T-helper 17 cell (primary cell): Measurements from ENCODE around the gene LSP1. TPM values are rescaled to one million over a fixed set of nuclear protein-coding genes. Genes with fewer than 3 reads are reported as not detected.

Source experiments
- ATAC-seq: fragments of 150-1000 bp; cut with Tn5 transposase; 2 replicates; pipeline ENCODE4 v1.10.0; 2021; ENCODE audit warnings: mild to moderate bottlenecking, moderate library complexity
- DNase-seq, 3 donors: peaks; one replicate each; pipeline versions ENCODE4 v3.0.0 to v3.0.0-alpha.2; 2020 to 2021
- H3K9me3 ChIP-seq: one replicate; pipeline ENCODE4 v1.7.0; 2013; ENCODE audit warnings: low read length, mild to moderate bottlenecking; ENCODE audit not compliant: control insufficient read depth, poor library complexity, severe bottlenecking
- H3K27ac Mint-ChIP-seq: one replicate; pipeline ENCODE4 v1.8.0; 2022; ENCODE audit warnings: mild to moderate bottlenecking, moderate library complexity, mixed read lengths
- H3K27me3 Mint-ChIP-seq: one replicate; pipeline ENCODE4 v1.8.0; 2022; ENCODE audit warnings: mixed read lengths
- H3K36me3 Mint-ChIP-seq: one replicate; pipeline ENCODE4 v1.8.0; 2022; ENCODE audit warnings: low read depth, mixed read lengths
- H3K4me1 Mint-ChIP-seq: one replicate; pipeline ENCODE4 v1.8.0; 2022; ENCODE audit warnings: mild to moderate bottlenecking, mixed read lengths
- H3K4me3 Mint-ChIP-seq: one replicate; pipeline ENCODE4 v1.8.0; 2022; ENCODE audit warnings: mild to moderate bottlenecking, moderate library complexity, mixed read lengths
- total RNA-seq, 4 donors: library from RNA in 2 of 4; stranded (reverse) in 2 of 4; gene quantifications; one replicate each; pipeline ENCODE4 v1.2.3 and lab custom pipeline; 2022 to 2026

The LSP1 gene
- total RNA-seq, 2 donors from 2014 or later: 297 to 299 TPM

- H3K4me1 Mint-ChIP-seq: peaks cover 33% of the 10 kb centered on the region
- H3K27ac Mint-ChIP-seq: peak overlapping the region; percentile 99
- no peaks in the 10 kb centered on the region for H3K27me3 Mint-ChIP-seq
Observed at GRCh38 chr11:1854132-1854948, 1.5 kb downstream of the LSP1 start.

GRCh38 chr11:1854949-1855885 is 2.3 kb downstream of the LSP1 start:
- peak overlapping the region; percentile 99 for H3K27ac Mint-ChIP-seq
- DNase-seq (no peak), ATAC-seq (no peak)
- peaks cover 4% of the 10 kb centered on the region for H3K36me3 Mint-ChIP-seq
- H3K4me3 Mint-ChIP-seq: peak overlapping the region; percentile 100
- H3K4me1 Mint-ChIP-seq: peaks cover 33% of the 10 kb centered on the region
- H3K27me3 Mint-ChIP-seq: no peaks in the 10 kb centered on the region
- H3K9me3 ChIP-seq: no peaks in the 10 kb centered on the region

More at GRCh38 chr11:1854132-1854948, 1.5 kb downstream of the LSP1 start:
- ATAC-seq (no peak), DNase-seq (no peak)
- Mint-ChIP-seq H3K36me3 (peaks cover 4% of the 10 kb centered on the region), H3K4me3 (peak overlapping the region; percentile 100)
- no peaks in the 10 kb centered on the region for H3K9me3 ChIP-seq

GRCh38 chr11:1855886-1856265 is 3.0 kb downstream of the LSP1 start:
- Mint-ChIP-seq H3K4me1 (peaks cover 28% of the 10 kb centered on the region), H3K27ac (no peak overlapping the region), H3K36me3 (peaks cover 4% of the 10 kb centered on the region), H3K27me3 (no peaks in the 10 kb centered on the region), H3K4me3 (peak overlapping the region; percentile 69)
- DNase-seq: no peak
- no peak for ATAC-seq
- H3K9me3 ChIP-seq: no peaks in the 10 kb centered on the region

GRCh38 chr11:1856306-1857005 is 3.6 kb downstream of the LSP1 start:
- Mint-ChIP-seq H3K4me3 (peak overlapping the region; percentile 69), H3K4me1 (peaks cover 24% of the 10 kb centered on the region), H3K27ac (no peak overlapping the region), H3K36me3 (peaks cover 4% of the 10 kb centered on the region), H3K27me3 (no peaks in the 10 kb centered on the region)
- no peaks in the 10 kb centered on the region for H3K9me3 ChIP-seq
- no peak for DNase-seq
- no peak for ATAC-seq

- peaks cover 20% of the 10 kb centered on the region for H3K4me1 Mint-ChIP-seq
- ATAC-seq (no peak), DNase-seq (no peak)
- peaks cover 4% of the 10 kb centered on the region for H3K36me3 Mint-ChIP-seq
- no peak overlapping the region for H3K4me3 Mint-ChIP-seq
- H3K9me3 ChIP-seq: no peaks in the 10 kb centered on the region
- no peak overlapping the region for H3K27ac Mint-ChIP-seq
- H3K27me3 Mint-ChIP-seq: no peaks in the 10 kb centered on the region
Observed at GRCh38 chr11:1857064-1857463, 4.2 kb downstream of the LSP1 start.

GRCh38 chr11:1858154-1858553 is 5.3 kb downstream of the LSP1 start:
- no peaks in the 10 kb centered on the region for H3K9me3 ChIP-seq
- Mint-ChIP-seq H3K36me3 (peaks cover under 1% of the 10 kb centered on the region), H3K4me1 (peaks cover 9% of the 10 kb centered on the region), H3K4me3 (peak overlapping the region; percentile 28), H3K27me3 (no peaks in the 10 kb centered on the region), H3K27ac (peak overlapping the region; percentile 65)
- ATAC-seq (no peak), DNase-seq (no peak)

GRCh38 chr11:1858576-1858975 is 5.7 kb downstream of the LSP1 start:
- no peaks in the 10 kb centered on the region for H3K9me3 ChIP-seq
- H3K27ac Mint-ChIP-seq: peak overlapping the region; percentile 65
- H3K36me3 Mint-ChIP-seq: no peaks in the 10 kb centered on the region
- H3K4me3 Mint-ChIP-seq: peak overlapping the region; percentile 10
- DNase-seq (no peak), ATAC-seq (no peak)
- no peaks in the 10 kb centered on the region for H3K27me3 Mint-ChIP-seq
- peaks cover 9% of the 10 kb centered on the region for H3K4me1 Mint-ChIP-seq

GRCh38 chr11:1859004-1859403 is 6.1 kb downstream of the LSP1 start:
- H3K27ac Mint-ChIP-seq: peak overlapping the region; percentile 65
- no peaks in the 10 kb centered on the region for H3K36me3 Mint-ChIP-seq
- no peak for ATAC-seq
- H3K9me3 ChIP-seq: no peaks in the 10 kb centered on the region
- no peaks in the 10 kb centered on the region for H3K27me3 Mint-ChIP-seq
- peak overlapping the region; percentile 10 for H3K4me3 Mint-ChIP-seq
- peaks cover 10% of the 10 kb centered on the region for H3K4me1 Mint-ChIP-seq
- DNase-seq: no peak

- Mint-ChIP-seq H3K4me1 (peaks cover 14% of the 10 kb centered on the region), H3K4me3 (no peak overlapping the region), H3K27ac (no peak overlapping the region), H3K36me3 (no peaks in the 10 kb centered on the region), H3K27me3 (no peaks in the 10 kb centered on the region)
- DNase-seq: no peak
- H3K9me3 ChIP-seq: no peaks in the 10 kb centered on the region
- no peak for ATAC-seq
Observed at GRCh38 chr11:1860108-1860507, 7.2 kb downstream of the LSP1 start.

- ATAC-seq: no peak
- no peaks in the 10 kb centered on the region for H3K9me3 ChIP-seq
- peaks cover 22% of the 10 kb centered on the region for H3K4me1 Mint-ChIP-seq
- no peak for DNase-seq
- H3K27ac Mint-ChIP-seq: no peak overlapping the region
- no peak overlapping the region for H3K4me3 Mint-ChIP-seq
- H3K36me3 Mint-ChIP-seq: no peaks in the 10 kb centered on the region
- H3K27me3 Mint-ChIP-seq: no peaks in the 10 kb centered on the region
Observed at GRCh38 chr11:1861435-1862411, 8.8 kb downstream of the LSP1 start.

- ATAC-seq: no peak
- H3K4me3 Mint-ChIP-seq: no peak overlapping the region
- no peaks in the 10 kb centered on the region for H3K9me3 ChIP-seq
- no peaks in the 10 kb centered on the region for H3K36me3 Mint-ChIP-seq
- DNase-seq: no peak
- peaks cover 21% of the 10 kb centered on the region for H3K4me1 Mint-ChIP-seq
- H3K27me3 Mint-ChIP-seq: no peaks in the 10 kb centered on the region
- H3K27ac Mint-ChIP-seq: no peak overlapping the region
Observed at GRCh38 chr11:1862588-1863351, 9.9 kb downstream of the LSP1 start.
